Activated B cell treated with CpG ODN at 0.5 μM for 24 hours (primary cell): Measurements from ENCODE around the gene FER. TPM values are rescaled to one million over a fixed set of nuclear protein-coding genes. Genes with fewer than 3 reads are reported as not detected.
"Not testable (repeated sequence)": the region's sequence is repeated elsewhere in the genome, so short reads cannot be mapped to it uniquely, and the experiment has no call there.

Experiments used
- ATAC-seq: fragments of 200-7000 bp; cut with Tn5 transposase; one replicate; pipeline ENCODE4 v1.10.0; 2021; ENCODE audit warnings: low read depth, mild to moderate bottlenecking, moderate library complexity
- CTCF ChIA-PET: fragments of 350-600 bp; sonication (Branson Sonifier 250); formaldehyde crosslinking; loops from one replicate; lab custom pipeline; 2021; ENCODE audit warnings: antibody characterized with exemption; lab: Charles Lee
- POLR2A ChIA-PET: fragments of 350-600 bp; sonication (Branson Sonifier 250); formaldehyde crosslinking; loops from one replicate; lab custom pipeline; 2021; ENCODE audit warnings: antibody characterized with exemption; lab: Charles Lee
- DNase-seq: peaks from one replicate; pipeline ENCODE4 v3.0.0; 2022
- H3K27ac Mint-ChIP-seq: one replicate; pipeline ENCODE4 v1.8.0; 2020; ENCODE audit warnings: mixed read lengths
- H3K27me3 Mint-ChIP-seq: one replicate; pipeline ENCODE4 v1.8.0; 2021; ENCODE audit warnings: mixed read lengths
- H3K36me3 Mint-ChIP-seq: one replicate; pipeline ENCODE4 v1.8.0; 2021; ENCODE audit warnings: low read depth, mixed read lengths
- H3K4me1 Mint-ChIP-seq: one replicate; pipeline ENCODE4 v1.8.0; 2021; ENCODE audit warnings: mixed read lengths
- H3K4me3 Mint-ChIP-seq: one replicate; pipeline ENCODE4 v1.8.0; 2020; ENCODE audit warnings: mild to moderate bottlenecking, mixed read lengths
- H3K9me3 Mint-ChIP-seq: one replicate; pipeline ENCODE4 v1.8.0; 2020; ENCODE audit warnings: mixed read lengths
- CTCF ChIP-seq: fragments of 200-600 bp; IDR thresholded peaks from one replicate; pipeline ENCODE4 v1.8.0; 2022; ENCODE audit warnings: antibody characterized with exemption, mild to moderate bottlenecking
- intact Hi-C: fragments of 100-400 bp; cut with micrococcal nuclease; formaldehyde crosslinking; loops from one replicate; pipeline ENCODE4 v1.15.1; 2024
- total RNA-seq: library from RNA; stranded (reverse); gene quantifications from 2 replicates; pipeline ENCODE4 v1.2.3, GENCODE V29; 2022

Gene FER
- 17.3 and 19.1 TPM in 2 replicates for total RNA-seq

GRCh38 chr5:108747774-108748400 is at the start of gene FER:
TSS of gene FER (plus strand) at chr5:108747897. CDS start at chr5:108798183, 50,286 bp downstream.
- H3K9me3 Mint-ChIP-seq, result no peaks in the 10 kb centered on the region
- H3K4me3 Mint-ChIP-seq, result peak within 1 kb of the TSS; percentile 92
- intact Hi-C loops, result loop anchor here (1.0 to 5.0 kb wide), 9 partner anchors 20 to 1991 kb away; partner anchors contain the start of genes MAN2A1 and SLC25A46
- CTCF ChIA-PET, result no interaction called here
- TF ChIP-seq CTCF, result no peak
- peaks cover 8% of the 10 kb centered on the region for H3K36me3 Mint-ChIP-seq
- peak; percentile 17 for ATAC-seq
- H3K4me1 Mint-ChIP-seq, result peaks cover 22% of the 10 kb centered on the region
- POLR2A ChIA-PET, result interaction anchor here (0.7 to 2.2 kb wide), 6 partner anchors 11 to 942 kb away, joined by 3 to 71 read pairs (median 6); partner anchors contain the start of genes FBXL17, MAN2A1 and PJA2
- H3K27ac Mint-ChIP-seq, result peak within 1 kb of the TSS; percentile 94
- DNase-seq, result no peak
- H3K27me3 Mint-ChIP-seq, result peaks cover 2% of the 10 kb centered on the region

- H3K36me3 Mint-ChIP-seq, ATAC-seq, CTCF ChIA-PET: not testable (repeated sequence)
Observed at GRCh38 chr5:108700388-108700787, 47.3 kb upstream of the FER start.

GRCh38 chr5:108700930-108701329 is 46.8 kb upstream of the FER start:
- no peak overlapping the region for H3K4me3 Mint-ChIP-seq
- TF ChIP-seq CTCF, result no peak
- peaks cover 3% of the 10 kb centered on the region for H3K4me1 Mint-ChIP-seq
- CTCF ChIA-PET, result no interaction called here
- DNase-seq, result no peak
- ATAC-seq, result no peak
- H3K27ac Mint-ChIP-seq, result no peak overlapping the region
- H3K9me3 Mint-ChIP-seq, result no peaks in the 10 kb centered on the region
- POLR2A ChIA-PET, result interaction anchor here (0.6 kb wide), 1 partner anchor 186 kb away, joined by 4 read pairs; no protein-coding TSS in a partner anchor
- H3K27me3 Mint-ChIP-seq, result no peaks in the 10 kb centered on the region
- intact Hi-C loops, result no loop called here
- no peaks in the 10 kb centered on the region for H3K36me3 Mint-ChIP-seq

More at GRCh38 chr5:108700388-108700787, 47.3 kb upstream of the FER start:
- H3K4me1 Mint-ChIP-seq, H3K27me3 Mint-ChIP-seq, H3K9me3 Mint-ChIP-seq, H3K4me3 Mint-ChIP-seq, intact Hi-C loops, DNase-seq, H3K27ac Mint-ChIP-seq: not testable (repeated sequence)
- POLR2A ChIA-PET, result interaction anchor here (0.6 kb wide), 1 partner anchor 186 kb away, joined by 4 read pairs; no protein-coding TSS in a partner anchor

GRCh38 chr5:108702546-108702945 is 45.2 kb upstream of the FER start:
- ChIA-PET CTCF (no interaction called here), POLR2A (interaction anchor here (0.7 kb wide), 1 partner anchor 26 kb away, joined by 3 read pairs; no protein-coding TSS in a partner anchor)
- Mint-ChIP-seq H3K9me3 (no peaks in the 10 kb centered on the region), H3K4me3 (no peak overlapping the region), H3K36me3 (no peaks in the 10 kb centered on the region), H3K27me3 (no peaks in the 10 kb centered on the region), H3K4me1 (peaks cover 3% of the 10 kb centered on the region), H3K27ac (no peak overlapping the region)
- no peak for TF ChIP-seq CTCF
- intact Hi-C loops, result no loop called here
- DNase-seq, result no peak
- ATAC-seq, result no peak

GRCh38 chr5:108703313-108703712 is 44.4 kb upstream of the FER start:
- Mint-ChIP-seq H3K36me3 (no peaks in the 10 kb centered on the region), H3K4me1 (peaks cover 3% of the 10 kb centered on the region), H3K4me3 (no peak overlapping the region), H3K9me3 (no peaks in the 10 kb centered on the region), H3K27me3 (no peaks in the 10 kb centered on the region), H3K27ac (no peak overlapping the region)
- ATAC-seq (no peak), DNase-seq (no peak)
- ChIA-PET POLR2A (interaction anchor here (0.7 kb wide), 1 partner anchor 25 kb away, joined by 3 read pairs; no protein-coding TSS in a partner anchor), CTCF (no interaction called here)
- intact Hi-C loops, result no loop called here
- TF ChIP-seq CTCF, result no peak
